NCI-H2107 (cell line): Measurements from ENCODE around the gene POLR3GL.

Experiments used
- DNase-seq: peaks from one replicate; lab custom pipeline; 2025; lab: John Stamatoyannopoulos, UW

Gene POLR3GL

DNA sequence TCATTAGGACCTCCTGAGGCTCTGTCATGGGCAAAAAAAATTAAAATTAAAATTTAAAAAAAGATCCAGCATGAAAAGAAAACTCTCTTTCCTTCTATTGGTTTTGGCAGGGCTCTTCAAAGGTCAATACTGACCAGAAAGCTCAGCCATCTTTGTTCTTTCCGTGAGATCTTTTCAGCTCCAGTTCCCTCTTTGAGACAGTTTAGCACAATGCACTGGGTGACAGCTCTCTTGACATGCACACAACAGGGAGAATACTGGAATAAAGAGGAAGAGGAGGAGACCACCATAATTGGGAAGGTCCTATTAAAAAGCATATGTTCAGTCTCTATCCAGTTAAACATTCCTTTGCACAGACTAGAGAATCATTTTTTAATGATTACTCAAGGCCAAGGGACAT, 13.0 kb upstream of the POLR3GL start:
- no peak for DNase-seq

DNA sequence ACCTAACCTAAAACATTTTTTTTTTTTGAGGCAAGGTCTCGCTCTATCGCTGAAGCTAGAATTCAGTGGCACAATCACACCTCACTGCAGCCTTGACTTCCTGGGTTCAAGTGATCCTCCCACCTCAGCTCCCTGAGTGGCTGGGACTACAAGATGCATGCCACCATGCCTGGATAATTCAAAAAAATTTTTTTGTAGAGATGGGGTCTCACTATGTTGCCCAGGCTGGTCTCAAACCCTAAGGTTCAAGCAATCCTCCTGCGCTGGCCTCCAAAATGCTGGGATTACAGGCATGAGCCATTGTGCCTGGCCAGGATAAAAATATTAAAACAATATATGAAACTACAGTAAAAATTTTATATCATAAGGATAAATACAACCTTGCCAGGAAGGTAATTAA, 11.6 kb upstream of the POLR3GL start:
- DNase-seq, result no peak

DNA sequence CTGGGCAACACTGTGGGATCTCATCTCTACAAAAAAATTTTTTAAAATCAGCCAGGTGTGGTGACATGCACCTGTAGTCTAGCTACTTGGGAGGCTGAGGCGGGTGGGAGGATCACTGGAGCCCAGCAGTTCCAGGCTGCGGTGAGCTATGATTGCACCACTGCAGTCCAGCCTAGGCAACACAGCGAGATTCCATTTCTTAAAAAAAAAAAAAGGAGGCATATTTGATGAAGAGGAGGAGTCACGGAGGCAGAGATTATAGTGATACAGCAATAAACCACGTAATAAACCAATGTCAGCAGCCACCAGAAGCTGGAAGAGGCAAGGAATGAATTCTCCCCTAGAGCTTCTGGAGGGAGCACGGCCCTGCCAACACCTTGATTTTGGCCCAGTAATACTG, 10.6 kb upstream of the POLR3GL start:
- no peak for DNase-seq

DNA sequence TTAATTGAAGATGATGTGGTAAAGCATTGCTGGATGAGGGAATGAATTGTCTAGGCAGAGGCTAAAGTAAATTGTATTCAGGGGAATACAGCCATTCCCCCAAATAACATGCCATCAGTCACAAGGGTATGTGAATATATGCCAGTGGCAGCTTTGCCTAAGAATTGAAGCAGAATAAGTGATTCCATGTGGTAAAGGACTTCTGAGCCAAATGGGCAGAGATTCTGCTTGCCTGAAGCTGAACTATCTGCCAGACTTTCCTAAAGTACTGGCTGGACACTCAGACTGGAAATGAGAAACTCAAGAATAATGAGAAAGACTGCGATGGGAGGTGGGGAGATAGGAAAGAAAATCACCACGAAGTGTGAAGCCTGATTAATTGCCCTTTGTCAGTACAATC, 9.1 kb upstream of the POLR3GL start:
- no peak for DNase-seq

DNA sequence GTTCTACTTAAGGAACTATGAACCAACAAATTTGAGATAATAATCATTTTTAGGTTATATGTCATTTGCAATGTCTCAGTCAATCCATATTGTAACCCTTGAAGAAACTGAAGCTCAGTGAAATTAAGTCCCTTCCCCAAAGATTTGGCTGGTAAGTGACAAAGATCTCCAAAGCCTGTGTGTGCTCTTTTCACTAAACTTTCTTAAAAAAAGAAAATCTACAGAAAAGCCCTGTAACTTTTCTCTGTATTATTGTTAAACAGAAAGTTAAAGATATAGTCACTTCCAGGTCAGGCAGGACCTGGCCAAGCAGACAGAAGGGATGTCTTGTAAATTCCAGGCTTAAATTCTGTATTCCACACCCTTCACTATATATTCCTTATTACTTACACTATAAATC, 8.1 kb upstream of the POLR3GL start:
- no peak for DNase-seq

DNA sequence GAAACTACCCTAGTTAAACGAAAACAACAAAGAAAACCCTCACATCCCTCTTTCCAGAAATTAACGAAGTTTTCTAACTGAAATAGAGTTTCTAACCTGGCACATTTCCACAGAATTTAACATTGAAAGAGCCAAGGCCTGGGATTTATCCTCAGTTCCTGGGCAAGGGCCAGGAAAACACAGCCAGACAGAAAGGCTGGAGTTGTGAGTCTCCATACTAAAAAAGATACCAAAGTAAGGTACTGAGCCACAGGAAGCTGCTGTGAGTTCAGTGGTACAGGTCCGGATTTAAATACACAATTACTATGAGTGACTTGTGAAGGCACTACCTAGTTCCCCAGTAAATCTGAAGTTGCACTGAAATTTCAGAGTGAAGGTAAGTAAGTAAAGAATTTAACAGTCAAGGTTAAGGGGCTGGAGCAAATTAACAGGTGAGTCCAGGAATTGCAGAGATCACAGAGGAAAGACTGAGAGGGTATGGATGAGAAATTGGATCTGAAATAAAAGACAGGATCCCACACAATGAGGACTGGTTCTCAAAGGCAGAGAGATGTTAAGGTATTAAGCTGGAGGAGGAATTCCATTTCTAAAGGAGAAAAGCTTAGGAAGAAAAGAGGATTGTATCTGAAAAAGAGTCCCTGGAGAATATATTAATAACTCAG, 7.6 kb upstream of the POLR3GL start:
- no peak for DNase-seq

DNA sequence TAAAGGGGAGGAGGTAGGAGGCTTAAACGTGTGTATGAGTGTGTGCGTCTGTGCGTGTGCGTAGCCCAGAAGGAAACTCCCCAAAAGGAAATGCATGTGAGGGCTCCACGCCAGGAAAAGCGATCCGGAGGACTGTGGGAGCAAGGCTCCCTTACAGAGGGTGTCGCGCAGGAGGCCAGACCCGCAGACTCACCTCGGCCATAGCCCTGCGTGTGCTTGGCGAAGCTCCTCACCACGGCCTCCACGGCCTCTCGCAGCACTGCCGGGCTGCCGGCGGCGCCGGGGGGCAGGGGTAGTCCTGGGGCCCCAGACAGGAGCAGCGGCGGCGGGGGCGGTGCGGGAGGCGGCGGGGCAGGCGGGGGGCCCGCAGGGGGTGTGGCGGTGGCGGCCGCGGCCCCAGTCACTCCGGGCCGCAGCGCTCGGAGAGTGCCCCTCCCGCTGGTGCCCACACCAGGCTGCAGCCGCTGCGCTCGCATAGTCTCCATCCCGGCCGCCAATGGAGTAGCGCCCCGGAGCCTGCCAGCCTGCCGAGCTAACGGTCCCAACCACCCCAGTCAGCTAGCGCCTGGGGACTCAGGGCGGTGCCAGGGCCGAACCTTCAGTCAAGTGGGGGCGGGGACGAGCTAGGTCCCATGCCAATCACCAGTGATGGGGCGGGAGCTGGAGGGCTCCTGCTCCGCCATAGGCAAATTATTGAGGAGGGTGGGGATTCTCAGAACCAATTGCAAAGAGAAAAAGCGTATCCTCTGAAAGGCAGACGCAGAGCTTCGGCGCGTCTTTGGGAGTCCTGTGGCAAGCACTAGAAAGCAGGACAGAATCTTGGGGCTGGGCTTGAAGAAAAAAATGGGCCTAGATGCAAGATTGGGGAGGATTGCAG, 6.8 kb upstream of the POLR3GL start, which contains the start of gene LIX1L:
Gene LIX1L, minus strand, starts transcription at position 575 of the 877 bp plus-strand sequence. Its CDS starts 90 bp downstream, at position 485.
- DNase-seq, result peak; percentile 97

DNA sequence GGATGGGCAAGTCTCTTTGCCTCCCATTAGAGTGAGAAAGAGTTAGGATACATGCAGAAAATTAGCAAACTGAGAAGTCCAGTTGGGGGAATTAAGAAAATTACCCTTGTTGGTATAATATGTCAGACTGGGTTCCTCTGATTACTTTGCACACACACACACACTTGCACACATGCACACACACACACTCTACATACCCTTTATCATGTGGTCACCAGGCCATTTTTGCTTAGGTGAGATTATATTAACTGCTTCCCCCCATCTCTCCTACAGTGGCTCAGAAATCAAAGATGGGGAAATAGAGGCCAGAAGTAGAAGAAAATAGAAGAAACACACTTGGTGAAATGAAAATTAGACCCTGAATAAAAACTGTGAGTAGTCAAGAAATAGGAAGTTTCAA, 5.8 kb upstream of the POLR3GL start:
- DNase-seq, result no peak

DNA sequence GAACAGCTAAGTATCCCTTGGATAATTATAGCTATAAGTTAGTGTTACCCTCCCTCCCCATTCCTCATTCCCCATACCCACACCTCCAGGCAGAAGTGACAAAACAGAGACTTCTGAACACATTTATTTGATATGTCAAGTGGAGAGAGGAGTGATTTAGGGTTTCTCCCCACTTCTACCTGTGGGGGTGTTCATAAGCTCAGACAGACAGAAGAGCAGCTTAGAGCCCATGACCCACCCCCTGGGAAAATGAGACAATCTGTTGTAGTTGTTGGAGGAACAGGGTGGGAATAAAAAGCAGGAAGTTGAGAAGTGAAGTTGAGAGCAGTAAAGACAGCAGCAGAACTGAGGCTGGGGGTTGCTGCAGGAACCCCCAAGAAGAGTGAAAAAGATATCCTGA, 5.2 kb upstream of the POLR3GL start:
- DNase-seq, result no peak

DNA sequence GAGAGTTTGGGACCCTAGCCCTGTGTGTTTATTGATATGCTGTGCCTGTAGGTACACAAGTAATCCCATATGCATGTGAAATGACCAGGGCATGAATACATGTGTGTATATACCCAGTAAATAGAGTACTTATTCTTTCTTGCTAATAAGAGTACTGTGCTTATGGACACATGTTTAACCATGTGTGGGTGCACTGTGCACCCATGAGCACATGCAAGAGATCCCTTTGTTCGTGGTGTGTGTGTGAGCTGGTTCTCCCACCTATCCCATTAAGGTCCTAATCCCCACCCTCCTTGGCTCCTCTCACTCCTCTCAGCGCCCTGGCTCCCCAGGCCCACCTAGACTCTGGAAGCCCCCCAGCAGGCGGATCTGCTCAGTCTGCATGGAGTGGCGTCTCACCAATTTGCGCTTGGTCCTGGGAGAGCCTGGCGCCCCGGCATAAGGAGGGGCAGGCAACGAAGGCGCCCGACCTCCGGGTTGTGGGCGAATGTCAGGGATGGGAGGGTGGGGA, 4.5 kb upstream of the POLR3GL start:
- DNase-seq, result no peak

DNA sequence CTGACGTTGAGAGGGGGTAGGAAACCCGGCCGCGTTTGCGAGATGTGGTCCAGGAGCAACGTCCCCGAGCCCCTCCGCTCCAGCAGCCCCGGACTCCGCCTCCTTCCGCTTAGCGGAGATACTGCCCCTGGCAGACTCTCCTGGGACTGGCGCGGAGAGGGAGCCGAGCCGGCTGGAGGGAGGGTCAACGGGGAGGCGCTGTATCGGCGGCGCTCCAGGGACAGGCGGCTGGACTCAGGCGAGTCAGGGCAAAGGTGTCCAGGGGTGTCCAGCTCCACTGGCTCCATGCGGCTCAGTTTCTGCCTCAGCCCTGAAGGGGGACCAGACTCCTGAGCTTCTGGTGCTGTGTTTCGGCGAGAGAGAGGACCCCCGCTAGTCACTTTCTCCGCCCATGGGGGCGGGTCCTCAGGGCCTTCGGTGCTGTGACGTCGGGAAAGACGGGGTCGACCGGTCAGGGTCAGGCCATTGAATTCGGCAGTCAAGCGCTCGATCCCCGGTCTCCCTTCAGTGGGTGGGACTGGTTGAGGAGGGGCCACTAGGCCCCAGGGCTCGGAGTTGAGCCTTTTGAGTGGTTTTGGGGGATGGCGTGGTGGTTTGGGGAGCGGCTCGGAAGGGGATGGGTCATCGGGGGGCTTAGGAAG, 3.9 kb upstream of the POLR3GL start:
- peak; percentile 50 for DNase-seq

DNA sequence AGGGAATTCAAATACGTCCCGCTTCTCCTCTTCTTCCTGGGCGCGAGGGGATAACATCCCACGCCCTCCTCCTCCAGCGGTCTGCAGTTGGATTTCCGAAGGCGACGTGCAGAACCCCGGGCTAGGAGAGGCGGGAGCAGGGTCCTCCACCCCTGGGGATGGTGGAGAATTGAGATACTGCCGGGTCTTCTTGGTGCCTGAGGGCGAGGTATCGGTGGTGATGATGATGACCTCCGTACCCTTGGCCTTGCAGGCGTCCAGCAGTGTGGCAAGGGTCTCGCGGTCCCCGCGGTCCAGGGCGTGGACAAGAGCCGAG, 3.4 kb upstream of the POLR3GL start:
- DNase-seq, result no peak

DNA sequence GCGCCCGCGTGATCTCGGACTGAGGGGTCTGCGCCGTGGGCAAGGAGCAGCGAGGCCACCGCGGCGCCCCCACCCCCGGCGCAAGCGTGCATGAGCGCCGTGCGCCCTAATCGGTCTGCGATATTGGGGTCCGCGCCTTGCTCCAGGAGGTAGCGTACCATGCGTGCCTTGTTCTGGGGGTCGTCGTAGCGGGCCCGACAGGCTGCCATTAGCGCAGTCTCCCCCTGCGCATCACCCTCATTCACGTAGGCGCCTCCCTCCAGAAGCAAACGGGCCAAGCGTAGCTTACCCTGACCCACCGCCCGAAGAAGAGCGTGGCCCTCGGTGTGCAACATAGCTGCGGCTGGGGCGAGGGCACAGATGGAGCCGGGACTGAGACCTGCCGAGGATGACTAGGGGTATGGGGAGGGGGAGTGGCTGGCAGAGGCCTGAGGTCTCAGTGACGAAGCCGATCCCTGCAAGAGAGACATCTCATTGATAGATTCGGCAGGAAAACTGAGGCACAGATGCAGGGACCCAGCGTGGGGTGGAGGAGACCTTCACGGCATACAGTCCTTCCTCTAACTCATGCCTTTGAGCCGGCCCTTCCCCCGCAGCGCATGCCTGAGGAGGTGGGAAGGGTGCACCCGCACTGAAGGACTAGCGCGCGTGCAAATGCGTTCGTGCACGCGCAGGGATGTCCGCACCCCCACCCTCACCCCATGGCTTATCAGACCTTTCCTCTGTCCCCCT, 2.9 kb upstream of the POLR3GL start:
- DNase-seq, result no peak

DNA sequence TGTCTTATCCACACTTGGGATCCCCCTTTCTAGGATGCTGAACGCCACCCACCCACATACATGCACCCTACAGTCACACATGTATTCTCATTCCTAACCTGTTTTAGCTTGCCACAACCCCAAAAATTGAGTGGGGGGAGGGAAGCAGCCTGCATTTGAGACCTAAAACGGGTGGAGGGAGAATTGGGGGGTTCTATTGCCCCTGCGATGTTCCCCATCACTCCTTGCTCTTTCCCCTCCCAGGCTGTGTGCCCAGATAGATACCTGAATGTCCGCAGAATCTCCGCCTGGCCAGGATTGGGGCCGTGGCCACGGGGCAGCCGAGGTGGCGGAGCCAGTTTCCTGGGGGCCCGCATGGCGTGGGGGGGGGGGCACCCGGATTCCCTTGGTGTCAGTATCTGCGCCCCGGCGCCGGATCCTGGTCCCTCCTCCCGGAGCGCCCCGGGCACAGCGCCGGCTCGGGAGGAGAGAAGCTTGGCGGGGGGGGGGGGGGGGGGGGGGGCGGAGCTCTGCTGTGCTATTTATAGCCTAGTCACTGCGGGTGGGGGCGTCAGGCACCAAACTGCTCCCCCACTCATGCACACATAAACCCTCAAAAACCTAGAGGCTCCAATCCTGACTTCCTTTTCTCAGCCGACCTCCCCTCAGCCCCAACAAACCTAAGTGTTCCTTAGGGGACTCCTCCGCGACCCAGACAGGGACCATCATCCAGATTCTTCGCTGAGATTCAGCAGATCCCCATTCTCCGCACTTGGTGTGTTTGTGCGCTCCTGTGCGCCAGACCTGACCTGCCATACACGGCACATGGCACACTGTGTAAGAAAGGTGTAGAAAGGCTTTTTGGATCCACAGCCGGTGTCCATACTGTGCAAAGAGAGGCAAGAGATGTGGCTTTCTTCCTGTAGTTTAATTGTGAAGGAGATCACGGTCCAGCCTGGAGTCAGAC, 2.1 kb upstream of the POLR3GL start:
- DNase-seq, result no peak

DNA sequence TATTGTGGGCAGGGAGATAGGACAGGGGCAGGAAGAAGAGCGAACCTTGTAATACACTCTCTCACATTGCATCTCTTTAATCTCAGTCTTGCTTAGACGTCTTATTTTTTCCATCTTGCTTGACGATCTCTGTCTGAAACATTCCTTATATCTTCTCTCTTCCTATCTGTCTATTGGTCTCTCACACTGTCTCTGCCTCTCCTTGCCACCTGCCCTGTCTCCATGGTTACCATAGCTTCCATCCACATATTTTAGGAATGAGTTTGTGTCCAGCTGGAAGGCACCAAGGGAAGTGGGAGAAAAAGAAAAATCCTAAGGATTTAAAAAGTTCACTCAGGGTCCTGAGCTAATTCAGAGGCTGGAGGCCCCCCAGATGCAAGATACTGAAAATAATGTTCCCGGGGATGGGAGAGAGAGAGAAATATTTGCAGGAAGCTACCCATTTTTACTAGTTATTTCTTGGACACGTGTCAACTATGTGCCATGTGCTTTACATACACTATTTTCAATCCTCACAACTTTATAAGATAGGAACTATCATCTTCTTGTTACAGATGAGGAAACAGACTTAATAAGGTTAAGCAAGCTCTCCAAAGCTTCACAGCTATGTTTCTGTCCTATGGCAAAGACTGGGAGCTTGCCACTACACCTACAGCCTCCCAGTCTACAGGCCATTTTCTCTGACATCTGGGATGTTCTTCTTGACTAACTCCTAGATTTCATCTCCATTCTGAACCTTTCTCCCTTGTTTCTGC, 1.0 kb upstream of the POLR3GL start:
- DNase-seq, result no peak

DNA sequence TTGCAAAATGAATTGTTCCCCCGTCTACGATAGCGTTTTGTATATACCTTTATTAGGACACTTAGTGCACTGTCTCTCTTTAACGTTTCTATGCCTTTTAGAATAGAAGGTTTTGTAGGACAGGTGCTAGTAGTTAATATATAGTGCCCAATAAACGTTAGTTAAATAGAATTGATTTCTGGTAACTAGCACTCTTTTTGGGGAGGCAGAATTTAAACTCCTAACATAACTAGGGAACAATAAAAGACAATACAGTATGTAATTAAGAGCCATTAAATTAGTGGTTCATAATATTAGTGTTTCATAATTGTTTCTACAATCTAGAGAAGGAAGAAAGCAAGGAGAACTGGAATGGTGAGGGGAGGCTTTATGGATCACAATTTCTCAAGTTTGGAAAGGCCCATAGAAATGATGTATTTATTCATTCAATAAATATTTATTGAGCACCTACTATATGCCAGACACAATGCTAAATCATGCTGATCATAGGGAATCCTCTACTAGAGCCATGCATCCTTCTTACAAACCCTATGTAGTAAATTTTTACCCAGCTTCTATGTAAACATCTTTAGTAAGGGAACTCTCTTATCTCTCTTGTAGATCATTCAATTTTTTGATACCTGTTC, 742 bp downstream of the POLR3GL start:
- DNase-seq, result no peak

DNA sequence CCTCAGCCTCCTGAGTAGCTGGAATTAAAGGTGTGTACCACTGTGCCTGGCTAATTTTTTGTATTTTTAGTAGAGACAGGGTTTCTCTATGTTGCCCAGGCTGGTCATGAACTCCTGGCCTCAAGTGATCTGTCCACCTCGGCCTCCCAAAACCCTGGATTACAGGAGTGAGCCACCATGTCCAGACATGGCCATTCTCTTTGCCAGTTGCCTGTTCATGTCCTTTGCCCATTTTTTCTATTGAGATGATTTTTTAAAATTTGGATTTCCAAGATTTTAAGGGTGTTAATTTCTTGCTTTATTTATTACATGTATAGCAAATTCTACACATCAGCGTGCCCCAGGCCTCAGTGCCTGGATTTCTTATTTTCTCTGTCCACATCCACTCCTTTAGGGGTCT, 2.8 kb downstream of the POLR3GL start:
- no peak for DNase-seq

DNA sequence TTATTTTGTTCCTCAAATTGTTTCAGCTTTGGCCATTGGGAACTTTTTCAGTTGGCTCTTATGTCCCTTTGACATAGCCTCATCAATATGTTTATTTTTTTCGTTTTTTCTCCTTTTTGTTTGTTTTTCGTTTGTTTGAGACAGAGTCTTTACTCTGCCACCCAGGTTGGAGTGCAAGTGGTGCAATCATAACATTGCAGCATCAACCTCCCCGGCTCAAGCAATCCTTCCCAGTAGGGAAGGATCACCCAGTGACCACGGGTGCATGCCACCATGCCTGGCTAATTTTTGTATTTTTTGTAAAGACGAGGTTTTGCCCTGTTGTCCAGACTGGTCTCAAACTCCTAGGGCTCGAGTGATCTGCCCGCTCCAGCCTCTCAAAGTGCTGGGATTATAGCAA, 8.1 kb downstream of the POLR3GL start:
- DNase-seq, result no peak

DNA sequence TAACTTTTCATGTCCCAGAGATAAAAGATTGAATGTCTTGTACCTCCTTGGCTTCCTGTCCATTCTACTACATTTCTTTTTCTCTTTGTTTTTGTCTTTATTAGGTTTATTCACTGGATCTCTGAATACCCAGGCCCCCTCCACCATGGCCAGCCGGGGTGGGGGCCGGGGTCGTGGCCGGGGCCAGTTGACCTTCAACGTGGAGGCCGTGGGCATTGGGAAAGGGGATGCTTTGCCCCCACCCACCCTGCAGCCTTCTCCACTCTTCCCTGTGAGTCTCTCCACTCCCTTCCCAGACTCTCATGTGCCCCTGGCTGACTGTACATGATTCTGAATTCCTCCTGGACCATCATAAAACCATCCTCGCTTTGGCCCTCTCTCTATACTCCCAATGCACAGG, 10.2 kb downstream of the POLR3GL start:
- DNase-seq, result no peak

DNA sequence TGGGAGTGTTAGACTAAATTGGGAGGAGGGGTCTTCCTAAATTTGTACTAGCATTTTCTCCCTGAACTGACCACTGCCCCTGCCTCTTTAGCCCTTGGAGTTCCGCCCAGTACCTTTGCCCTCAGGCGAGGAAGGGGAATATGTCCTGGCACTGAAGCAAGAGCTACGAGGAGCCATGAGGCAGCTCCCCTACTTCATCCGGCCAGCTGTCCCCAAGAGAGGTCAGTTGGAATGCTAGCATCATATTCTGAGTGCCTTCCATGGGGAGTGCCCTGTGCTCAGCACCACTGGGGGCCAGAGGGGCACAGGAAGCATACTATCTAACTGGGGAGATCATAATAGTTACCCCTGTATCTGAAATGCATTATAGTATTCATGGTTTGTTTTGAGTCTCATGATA, 10.7 kb downstream of the POLR3GL start:
- DNase-seq, result no peak
